T1000 (cell line): ENCODE data around the gene PAQR4.

Source experiments
- DNase-seq: peaks from one replicate; lab custom pipeline; 2025; ENCODE audit warnings: mixed read lengths; lab: John Stamatoyannopoulos, UW

PAQR4 gene

GRCh38 chr16:2964475-2965336 is 4.4 kb upstream of the PAQR4 start:
- peak; percentile 60 for DNase-seq

- no peak for DNase-seq
Observed at GRCh38 chr16:2966043-2966807, 2.9 kb upstream of the PAQR4 start.

- no peak for DNase-seq
Observed at GRCh38 chr16:2966808-2967191, 2.3 kb upstream of the PAQR4 start.

- no peak for DNase-seq
Observed at GRCh38 chr16:2967211-2967631, 1.9 kb upstream of the PAQR4 start.

GRCh38 chr16:2967721-2968161 is 1.4 kb upstream of the PAQR4 start:
- DNase-seq: no peak

- no peak for DNase-seq
Observed at GRCh38 chr16:2968368-2968737, 795 bp upstream of the PAQR4 start.

- peak; percentile 78 for DNase-seq
Observed at GRCh38 chr16:2969545-2970521, 685 bp downstream of the PAQR4 start.

- no peak for DNase-seq
Observed at GRCh38 chr16:2970563-2970962, 1.4 kb downstream of the PAQR4 start.

GRCh38 chr16:2971134-2971984 is 2.2 kb downstream of the PAQR4 start:
- no peak for DNase-seq

- no peak for DNase-seq
Observed at GRCh38 chr16:2971985-2972784, 3.0 kb downstream of the PAQR4 start.

- DNase-seq: no peak
Observed at GRCh38 chr16:2973093-2973492, 3.9 kb downstream of the PAQR4 start.

GRCh38 chr16:2973605-2974318 is 4.6 kb downstream of the PAQR4 start:
- DNase-seq: no peak

- DNase-seq: no peak
Observed at GRCh38 chr16:2974319-2975056, 5.3 kb downstream of the PAQR4 start.

- no peak for DNase-seq
Observed at GRCh38 chr16:2975161-2975795, 6.1 kb downstream of the PAQR4 start.

- no peak for DNase-seq
Observed at GRCh38 chr16:2976201-2976600, 7.1 kb downstream of the PAQR4 start.

GRCh38 chr16:2976673-2977072 is 7.5 kb downstream of the PAQR4 start:
- no peak for DNase-seq

- DNase-seq: no peak
Observed at GRCh38 chr16:2977440-2977839, 8.3 kb downstream of the PAQR4 start.

- no peak for DNase-seq
Observed at GRCh38 chr16:2979669-2980226, 10.6 kb downstream of the PAQR4 start.
